DOHH2 (cell line): ENCODE measurements around the gene SUFU.

Experiments
- CTCF ChIP-seq: fragments of 200-600 bp; sonication (generic); IDR thresholded peaks from one replicate; pipeline ENCODE4 v1.5.1; 2014; ENCODE audit warnings: antibody characterized with exemption, mild to moderate bottlenecking, low read depth, low read length; ENCODE audit not compliant: poor library complexity, severe bottlenecking
- EZH2phosphoT487 ChIP-seq: fragments of 200-600 bp; sonication (generic); IDR thresholded peaks from 2 replicates; pipeline ENCODE4 v1.6.1; 2017; ENCODE audit warnings: borderline replicate concordance, mild to moderate bottlenecking, antibody characterized with exemption, low read length, moderate library complexity, mixed read lengths

- TF ChIP-seq CTCF = no peak
- TF ChIP-seq EZH2phosphoT487 = no peak
Measured at GRCh38 chr10:102538811-102539210, 35.0 kb downstream of the SUFU start.
